ENCODE measurements around the gene LRIF1.

The LRIF1 gene

DNA sequence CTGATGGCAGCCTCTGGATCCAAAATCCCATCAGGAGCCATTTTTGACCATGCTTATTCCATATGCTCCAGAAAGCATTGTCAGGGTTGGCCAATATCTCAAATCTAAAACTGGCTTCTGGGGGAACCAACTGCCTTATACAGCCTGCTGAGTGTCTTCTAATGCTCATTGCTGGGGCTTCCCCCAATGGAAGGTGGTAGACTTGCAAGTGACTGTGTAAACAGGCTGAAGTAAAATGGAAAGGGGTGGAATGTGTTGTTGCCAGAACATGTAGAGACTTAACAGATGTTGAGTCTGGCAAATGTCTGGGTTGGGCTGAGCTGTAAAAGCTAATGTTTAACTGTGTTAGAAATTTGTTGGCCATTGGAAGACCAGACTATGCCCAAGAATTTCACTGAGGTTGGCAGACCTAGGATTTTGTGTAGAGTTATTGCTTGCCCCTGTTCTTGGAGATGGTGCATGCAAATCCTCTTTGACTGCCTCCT, 22.7 kb upstream of the LRIF1 start:
- TF ChIP-seq POLR2AphosphoS5 (IDR thresholded peaks at IDR 0.05; ENCODE audit: low read depth, low read length): no peak
- no peak for TF ChIP-seq SIN3A (IDR thresholded peaks at IDR 0.05; ENCODE audit: borderline replicate concordance, insufficient read depth, low read length)
- TF ChIP-seq, protein P1, sequence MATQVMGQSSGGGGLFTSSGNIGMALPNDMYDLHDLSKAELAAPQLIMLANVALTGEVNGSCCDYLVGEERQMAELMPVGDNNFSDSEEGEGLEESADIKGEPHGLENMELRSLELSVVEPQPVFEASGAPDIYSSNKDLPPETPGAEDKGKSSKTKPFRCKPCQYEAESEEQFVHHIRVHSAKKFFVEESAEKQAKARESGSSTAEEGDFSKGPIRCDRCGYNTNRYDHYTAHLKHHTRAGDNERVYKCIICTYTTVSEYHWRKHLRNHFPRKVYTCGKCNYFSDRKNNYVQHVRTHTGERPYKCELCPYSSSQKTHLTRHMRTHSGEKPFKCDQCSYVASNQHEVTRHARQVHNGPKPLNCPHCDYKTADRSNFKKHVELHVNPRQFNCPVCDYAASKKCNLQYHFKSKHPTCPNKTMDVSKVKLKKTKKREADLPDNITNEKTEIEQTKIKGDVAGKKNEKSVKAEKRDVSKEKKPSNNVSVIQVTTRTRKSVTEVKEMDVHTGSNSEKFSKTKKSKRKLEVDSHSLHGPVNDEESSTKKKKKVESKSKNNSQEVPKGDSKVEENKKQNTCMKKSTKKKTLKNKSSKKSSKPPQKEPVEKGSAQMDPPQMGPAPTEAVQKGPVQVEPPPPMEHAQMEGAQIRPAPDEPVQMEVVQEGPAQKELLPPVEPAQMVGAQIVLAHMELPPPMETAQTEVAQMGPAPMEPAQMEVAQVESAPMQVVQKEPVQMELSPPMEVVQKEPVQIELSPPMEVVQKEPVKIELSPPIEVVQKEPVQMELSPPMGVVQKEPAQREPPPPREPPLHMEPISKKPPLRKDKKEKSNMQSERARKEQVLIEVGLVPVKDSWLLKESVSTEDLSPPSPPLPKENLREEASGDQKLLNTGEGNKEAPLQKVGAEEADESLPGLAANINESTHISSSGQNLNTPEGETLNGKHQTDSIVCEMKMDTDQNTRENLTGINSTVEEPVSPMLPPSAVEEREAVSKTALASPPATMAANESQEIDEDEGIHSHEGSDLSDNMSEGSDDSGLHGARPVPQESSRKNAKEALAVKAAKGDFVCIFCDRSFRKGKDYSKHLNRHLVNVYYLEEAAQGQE (IDR thresholded peaks at IDR 0.05; ENCODE audit: insufficient read depth in 1 of 2, low read depth in 2 of 2, low read length in 2 of 2): no peak
- TF ChIP-seq TAF1 (IDR thresholded peaks at IDR 0.05; ENCODE audit: borderline replicate concordance, insufficient read depth, low read length): no peak
- no peak for TF ChIP-seq FOXP2 (optimal IDR thresholded peaks at IDR 0.05; ENCODE audit: borderline replicate concordance, extremely low read depth, extremely low read length, insufficient read depth)

DNA sequence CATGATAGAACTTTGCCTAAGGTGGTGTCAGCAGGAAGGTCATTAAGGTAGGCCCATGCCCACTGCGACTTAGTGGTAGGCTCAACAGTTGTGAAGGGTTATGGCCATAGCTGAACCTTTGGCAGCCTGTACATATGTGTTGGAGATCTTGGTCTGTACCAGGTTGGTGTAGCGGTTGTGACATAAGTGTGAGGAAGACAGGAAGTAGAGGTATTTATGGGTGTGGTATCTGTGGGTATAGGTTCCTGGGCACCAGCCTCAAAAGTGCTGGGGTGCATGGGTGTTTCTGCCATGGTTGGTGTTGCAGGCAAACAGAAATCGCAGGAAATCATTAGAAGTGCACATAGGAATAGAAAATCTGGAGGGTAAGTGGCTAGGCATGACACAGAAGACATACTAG, 18.6 kb upstream of the LRIF1 start:
- TF ChIP-seq, protein P1 (IDR thresholded peaks at IDR 0.05; ENCODE audit: insufficient read depth in 1 of 2, low read depth in 2 of 2, low read length in 2 of 2): no peak
- TF ChIP-seq TAF1 (IDR thresholded peaks at IDR 0.05; ENCODE audit: borderline replicate concordance, insufficient read depth, low read length): no peak
- no peak for TF ChIP-seq SIN3A (IDR thresholded peaks at IDR 0.05; ENCODE audit: borderline replicate concordance, insufficient read depth, low read length)
- no peak for TF ChIP-seq POLR2AphosphoS5 (IDR thresholded peaks at IDR 0.05; ENCODE audit: low read depth, low read length)
- no peak for TF ChIP-seq FOXP2 (optimal IDR thresholded peaks at IDR 0.05; ENCODE audit: borderline replicate concordance, extremely low read depth, extremely low read length, insufficient read depth)

DNA sequence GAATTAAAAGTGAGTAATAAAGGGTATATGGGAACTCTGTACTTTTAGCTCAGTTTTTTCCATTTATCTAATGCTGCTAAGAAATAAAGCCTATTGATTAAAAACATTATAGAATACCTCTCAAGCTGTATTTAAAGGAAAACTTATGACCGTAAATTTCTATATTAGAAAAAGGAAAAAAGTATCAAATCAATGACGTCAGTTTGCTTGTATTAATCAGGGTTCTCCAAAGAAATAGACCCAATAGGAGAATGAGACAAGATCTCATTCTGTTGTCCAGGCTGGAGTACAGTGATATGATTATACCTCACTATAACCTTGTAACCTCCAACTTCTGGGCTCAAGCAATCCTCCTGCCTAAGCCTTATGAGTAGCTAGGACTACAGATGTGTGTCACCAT, 15.4 kb upstream of the LRIF1 start:
- TF ChIP-seq SIN3A (IDR thresholded peaks at IDR 0.05; ENCODE audit: borderline replicate concordance, insufficient read depth, low read length): no peak
- TF ChIP-seq FOXP2 (optimal IDR thresholded peaks at IDR 0.05; ENCODE audit: borderline replicate concordance, extremely low read depth, extremely low read length, insufficient read depth): no peak
- no peak for TF ChIP-seq TAF1 (IDR thresholded peaks at IDR 0.05; ENCODE audit: borderline replicate concordance, insufficient read depth, low read length)
- TF ChIP-seq, protein P1 (IDR thresholded peaks at IDR 0.05; ENCODE audit: insufficient read depth in 1 of 2, low read depth in 2 of 2, low read length in 2 of 2): no peak
- no peak for TF ChIP-seq POLR2AphosphoS5 (IDR thresholded peaks at IDR 0.05; ENCODE audit: low read depth, low read length)

DNA sequence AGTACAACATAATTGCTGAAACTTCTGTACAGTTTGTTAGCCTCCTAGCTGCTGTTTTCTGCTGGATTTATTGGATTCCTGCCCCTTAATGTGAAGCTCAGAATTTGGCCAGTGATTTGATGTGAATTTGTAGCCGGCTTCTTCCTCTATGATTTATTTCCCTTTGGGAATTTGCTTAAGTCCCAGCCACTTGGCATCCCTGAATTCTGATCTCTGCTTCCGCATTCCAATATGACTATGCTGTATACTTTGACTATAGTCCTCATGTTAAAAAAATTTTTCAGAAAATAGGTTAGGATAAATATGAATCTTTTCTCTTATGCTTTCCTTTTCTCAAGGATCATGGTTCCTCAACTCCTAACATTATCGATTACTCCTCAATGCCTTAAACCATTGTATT, 12.4 kb upstream of the LRIF1 start:
- TF ChIP-seq TAF1 (IDR thresholded peaks at IDR 0.05; ENCODE audit: borderline replicate concordance, insufficient read depth, low read length) (no peak), FOXP2 (optimal IDR thresholded peaks at IDR 0.05; ENCODE audit: borderline replicate concordance, extremely low read depth, extremely low read length, insufficient read depth) (no peak), SIN3A (IDR thresholded peaks at IDR 0.05; ENCODE audit: borderline replicate concordance, insufficient read depth, low read length) (no peak), POLR2AphosphoS5 (IDR thresholded peaks at IDR 0.05; ENCODE audit: low read depth, low read length) (no peak)
- TF ChIP-seq, protein P1 (IDR thresholded peaks at IDR 0.05; ENCODE audit: insufficient read depth in 1 of 2, low read depth in 2 of 2, low read length in 2 of 2): no peak

DNA sequence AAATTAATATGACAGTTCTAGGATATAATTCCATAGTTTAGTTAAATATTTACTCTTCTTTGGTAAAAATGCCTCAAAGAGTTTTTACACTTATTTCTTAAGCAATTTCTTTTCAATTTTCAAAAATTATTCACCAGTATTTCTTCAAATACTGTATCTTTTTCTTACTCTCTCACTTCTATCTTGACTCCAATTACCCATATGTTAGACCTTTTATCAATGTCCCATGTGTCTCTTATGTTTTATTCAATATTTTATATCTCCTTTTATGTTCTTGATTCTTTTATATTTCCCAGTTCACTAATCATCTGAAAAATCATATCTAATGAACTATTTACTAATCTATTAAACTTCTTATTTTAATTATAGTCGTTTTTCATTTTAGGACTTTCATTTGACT, 11.5 kb upstream of the LRIF1 start:
- no peak for TF ChIP-seq SIN3A (IDR thresholded peaks at IDR 0.05; ENCODE audit: borderline replicate concordance, insufficient read depth, low read length)

Measured in PFSK-1 (cell line).